GM12874 (cell line): ENCODE measurements around the gene ARID5A.
A peak's percentile ranks its signal among the peaks of the same experiment; 100 is the strongest.

ENCODE experiments used
- TF ChIP-seq, protein P1 (sequence below): IDR thresholded peaks from 2 replicates; pipeline ENCODE4 v1.5.1; 2011; ENCODE audit warnings: low read depth, mild to moderate bottlenecking, control low read depth, low read length, moderate library complexity; ENCODE audit not compliant: insufficient read depth

ARID5A gene

DNA sequence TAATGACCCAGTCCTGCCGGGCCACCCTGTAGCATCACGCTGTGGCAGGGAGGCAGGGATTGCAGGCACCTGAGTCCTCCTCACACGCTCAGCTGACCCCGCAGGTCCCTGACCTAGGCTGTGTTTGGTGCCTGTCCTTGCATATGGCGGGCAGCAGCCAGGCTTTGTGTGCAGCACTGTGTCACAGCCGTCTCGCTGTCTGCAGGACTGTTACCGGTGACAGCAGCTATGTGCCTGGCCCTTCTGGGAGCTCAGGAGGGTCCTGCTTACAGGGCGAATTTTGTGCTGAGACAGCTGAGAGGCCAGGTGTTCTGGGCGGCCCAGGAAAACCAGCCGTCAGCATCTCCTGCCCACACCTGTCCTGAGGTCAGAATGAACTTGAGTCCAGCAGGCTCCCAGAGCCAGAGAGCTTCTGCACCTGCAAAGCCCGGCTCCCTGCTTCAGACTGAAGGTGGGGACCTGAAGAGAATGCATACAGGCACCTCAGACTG is 10.4 kb upstream of the ARID5A start:
- TF ChIP-seq, protein P1, sequence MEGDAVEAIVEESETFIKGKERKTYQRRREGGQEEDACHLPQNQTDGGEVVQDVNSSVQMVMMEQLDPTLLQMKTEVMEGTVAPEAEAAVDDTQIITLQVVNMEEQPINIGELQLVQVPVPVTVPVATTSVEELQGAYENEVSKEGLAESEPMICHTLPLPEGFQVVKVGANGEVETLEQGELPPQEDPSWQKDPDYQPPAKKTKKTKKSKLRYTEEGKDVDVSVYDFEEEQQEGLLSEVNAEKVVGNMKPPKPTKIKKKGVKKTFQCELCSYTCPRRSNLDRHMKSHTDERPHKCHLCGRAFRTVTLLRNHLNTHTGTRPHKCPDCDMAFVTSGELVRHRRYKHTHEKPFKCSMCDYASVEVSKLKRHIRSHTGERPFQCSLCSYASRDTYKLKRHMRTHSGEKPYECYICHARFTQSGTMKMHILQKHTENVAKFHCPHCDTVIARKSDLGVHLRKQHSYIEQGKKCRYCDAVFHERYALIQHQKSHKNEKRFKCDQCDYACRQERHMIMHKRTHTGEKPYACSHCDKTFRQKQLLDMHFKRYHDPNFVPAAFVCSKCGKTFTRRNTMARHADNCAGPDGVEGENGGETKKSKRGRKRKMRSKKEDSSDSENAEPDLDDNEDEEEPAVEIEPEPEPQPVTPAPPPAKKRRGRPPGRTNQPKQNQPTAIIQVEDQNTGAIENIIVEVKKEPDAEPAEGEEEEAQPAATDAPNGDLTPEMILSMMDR, result no peak

GRCh38 chr2:96526615-96527285 is 9.8 kb upstream of the ARID5A start:
- TF ChIP-seq, protein P1, result no peak

GRCh38 chr2:96527286-96528005 is 9.1 kb upstream of the ARID5A start:
- TF ChIP-seq, protein P1, result peak; percentile 34

GRCh38 chr2:96528006-96528699 is 8.4 kb upstream of the ARID5A start:
- TF ChIP-seq, protein P1, result no peak

DNA sequence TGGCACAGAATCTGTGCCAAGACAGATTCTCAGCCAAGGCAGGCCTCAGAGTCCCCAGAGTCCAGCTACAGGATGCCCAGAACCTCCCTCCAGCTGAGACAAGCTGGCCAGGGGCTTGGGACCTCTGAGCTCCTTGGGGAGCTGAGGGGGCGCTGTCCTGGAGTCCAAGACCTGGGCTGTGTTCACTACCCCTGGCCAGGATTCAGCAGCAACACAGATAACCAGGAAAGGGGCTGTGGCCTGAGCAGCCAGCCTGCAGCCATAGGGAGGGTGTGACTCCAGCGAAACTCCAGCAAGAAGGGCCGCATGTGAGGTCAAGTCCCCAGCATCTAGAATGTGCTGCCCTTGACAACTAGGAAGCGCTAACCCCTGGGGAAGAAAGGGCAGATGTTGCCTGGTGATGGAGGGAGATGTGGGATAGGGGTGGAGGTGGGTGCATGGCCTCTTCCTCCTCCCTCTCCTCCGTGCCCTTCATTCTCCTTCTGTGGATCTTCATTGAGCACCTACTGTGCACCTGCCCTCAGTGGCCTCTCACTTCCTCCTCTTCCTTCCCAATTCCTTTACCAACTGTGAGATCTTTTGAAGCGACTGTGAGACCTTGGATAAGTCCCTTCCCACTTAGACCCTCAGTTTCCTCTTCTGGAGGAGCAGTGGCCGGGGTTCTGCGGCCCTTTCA is 7.7 kb upstream of the ARID5A start:
- TF ChIP-seq, protein P1, result no peak

DNA sequence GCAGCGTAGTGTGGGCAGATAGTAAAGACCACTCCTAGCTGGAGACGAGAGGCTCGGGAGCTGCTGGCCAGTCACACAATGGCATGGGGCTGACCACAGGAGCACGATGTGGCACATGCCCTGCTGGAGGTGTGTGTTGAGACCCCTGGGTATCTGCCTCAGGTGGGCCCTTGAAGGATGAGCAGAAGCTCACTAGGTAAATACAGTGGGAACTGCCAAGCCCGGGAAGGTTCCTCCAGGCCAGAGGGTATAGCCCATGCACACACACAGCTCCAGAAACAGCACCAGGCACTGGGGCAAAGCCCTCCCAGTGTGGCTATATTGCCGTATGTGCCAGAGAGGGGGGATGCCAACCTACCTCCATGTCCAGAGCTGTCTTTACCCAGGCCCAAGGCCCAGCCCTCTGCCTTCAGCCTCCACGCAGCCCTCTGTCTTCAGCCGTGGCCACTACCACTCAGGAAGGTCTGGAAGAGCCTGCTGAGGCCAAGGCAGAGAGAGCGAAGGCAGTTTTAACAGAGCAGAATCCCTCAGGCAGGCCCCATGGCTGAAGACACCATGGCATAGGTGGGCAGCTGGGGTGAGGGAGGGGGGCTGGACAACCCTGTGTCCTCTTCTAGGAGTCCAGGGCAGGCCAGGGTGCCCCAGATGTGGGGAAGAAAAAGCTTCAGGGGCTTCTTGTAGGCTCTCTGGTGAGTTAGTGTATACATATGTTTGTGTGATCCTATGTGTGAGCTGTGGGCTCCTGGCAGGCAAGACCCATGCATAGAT is 7.0 kb upstream of the ARID5A start:
- TF ChIP-seq, protein P1, result no peak
